T-cell (primary cell): Measurements from ENCODE around the gene MAP4. TPM values are rescaled to one million over a fixed set of nuclear protein-coding genes. Genes with fewer than 3 reads are reported as not detected.
"Not testable (repeated sequence)": the region's sequence is repeated elsewhere in the genome, so short reads cannot be mapped to it uniquely, and the experiment has no call there.

ENCODE experiments used
- ATAC-seq, 4 experiments: fragments of 200-7000 bp in 3 of 4; fragments of 150-1000 bp in 1 of 4; cut with Tn5 transposase; replicated peaks in 1 of 4; 1 replicate in 3 of 4; 2 replicates in 1 of 4; pipeline ENCODE4 v1.10.0; 2021; ENCODE audit warnings: moderate library complexity in 3 of 4, mild to moderate bottlenecking in 2 of 4, moderate number of reproducible peaks in 1 of 4
- CTCF ChIA-PET, 2 donors: fragments of 300-600 bp; sonication (Branson Sonifier 250); formaldehyde crosslinking; loops; one replicate each; lab custom pipeline; 2022; ENCODE audit warnings: antibody characterized with exemption in 2 of 2; lab: Charles Lee
- POLR2A ChIA-PET, 2 donors: fragments of 300-600 bp; sonication (Branson Sonifier 250); formaldehyde crosslinking; loops; one replicate each; lab custom pipeline; 2022; ENCODE audit warnings: antibody characterized with exemption in 2 of 2; lab: Charles Lee
- DNase-seq, 35 experiments: peaks; one replicate each; pipeline versions ENCODE4 v3.0.0 to v3.0.0-alpha.2; 2013 to 2023
- H3K27ac ChIP-seq: one replicate; pipeline ENCODE4 v1.5.1; 2013; ENCODE audit warnings: low read length
- H3K27me3 ChIP-seq, 2 experiments: replicated peaks in 1 of 2; 1 replicate in 1 of 2; 2 replicates in 1 of 2; pipeline versions ENCODE4 v1.6.1 to v1.7.0; 2013; ENCODE audit warnings: low read length in 1 of 2, mixed read lengths in 1 of 2; ENCODE audit not compliant: control insufficient read depth in 2 of 2, insufficient read depth in 2 of 2; ENCODE audit errors: extremely low read depth in 1 of 2
- H3K36me3 ChIP-seq, 2 donors: 1 replicate in 1 of 2; 2 replicates in 1 of 2; pipeline versions ENCODE4 v1.6.1 to v1.7.0; 2013; ENCODE audit warnings: low read length in 1 of 2; ENCODE audit not compliant: control insufficient read depth in 2 of 2, insufficient read depth in 1 of 2; ENCODE audit errors: extremely low read depth in 1 of 2
- H3K4me1 ChIP-seq, 2 experiments: 1 replicate in 1 of 2; 2 replicates in 1 of 2; pipeline versions ENCODE4 v1.6.1 to v1.7.0; 2013; ENCODE audit warnings: low read length in 2 of 2, mixed read lengths in 1 of 2; ENCODE audit not compliant: insufficient read depth in 2 of 2, control insufficient read depth in 1 of 2; ENCODE audit errors: extremely low read depth in 1 of 2
- H3K4me3 ChIP-seq, 2 donors: 1 replicate in 1 of 2; 2 replicates in 1 of 2; pipeline versions ENCODE4 v1.5.1 to v1.7.0; 2013; ENCODE audit warnings: mild to moderate bottlenecking in 2 of 2, low read length in 1 of 2, moderate library complexity in 1 of 2; ENCODE audit not compliant: control insufficient read depth in 1 of 2; ENCODE audit errors: extremely low read depth in 1 of 2
- H3K9me3 ChIP-seq: 2 replicates; pipeline ENCODE4 v1.7.0; 2013
- H3K27ac Mint-ChIP-seq, 2 donors: one replicate each; pipeline ENCODE4 v1.8.0; 2020 to 2021; ENCODE audit warnings: mild to moderate bottlenecking in 2 of 2, mixed read lengths in 2 of 2
- H3K27me3 Mint-ChIP-seq, 2 donors: one replicate each; pipeline ENCODE4 v1.8.0; 2021 to 2022; ENCODE audit warnings: mixed read lengths in 2 of 2
- H3K36me3 Mint-ChIP-seq: one replicate; pipeline ENCODE4 v1.8.0; 2021; ENCODE audit warnings: mixed read lengths
- H3K4me1 Mint-ChIP-seq, 3 donors: one replicate each; pipeline ENCODE4 v1.8.0; 2020 to 2022; ENCODE audit warnings: mixed read lengths in 3 of 3, mild to moderate bottlenecking in 1 of 3
- H3K4me3 Mint-ChIP-seq, 3 donors: one replicate each; pipeline ENCODE4 v1.8.0; 2020 to 2022; ENCODE audit warnings: mild to moderate bottlenecking in 3 of 3, mixed read lengths in 3 of 3, moderate library complexity in 3 of 3
- H3K9me3 Mint-ChIP-seq, 3 donors: one replicate each; pipeline ENCODE4 v1.8.0; 2020 to 2022; ENCODE audit warnings: mixed read lengths in 3 of 3
- WGBS: methylation state at CpG from one replicate; pipeline ENCODE4 v1.1.5; 2013; ENCODE audit warnings: missing lambda C conversion rate; ENCODE audit not compliant: insufficient coverage; 5-methylcytosine and 5-hydroxymethylcytosine counted together
- total RNA-seq, 35 experiments: library from RNA in 6 of 35; stranded (reverse) in 6 of 35; fragments of 120-200 nt in 1 of 35; gene quantifications; one replicate each; pipeline versions ENCODE4 v1.2.1 to v1.2.4 and lab custom pipeline; 2013 to 2026

Gene MAP4
- total RNA-seq, 5 donors from 2014 or later (not counting 1 experiment from before 2014, with no cell fraction given) = 60.7 to 85.1 (median 76.7) TPM

DNA sequence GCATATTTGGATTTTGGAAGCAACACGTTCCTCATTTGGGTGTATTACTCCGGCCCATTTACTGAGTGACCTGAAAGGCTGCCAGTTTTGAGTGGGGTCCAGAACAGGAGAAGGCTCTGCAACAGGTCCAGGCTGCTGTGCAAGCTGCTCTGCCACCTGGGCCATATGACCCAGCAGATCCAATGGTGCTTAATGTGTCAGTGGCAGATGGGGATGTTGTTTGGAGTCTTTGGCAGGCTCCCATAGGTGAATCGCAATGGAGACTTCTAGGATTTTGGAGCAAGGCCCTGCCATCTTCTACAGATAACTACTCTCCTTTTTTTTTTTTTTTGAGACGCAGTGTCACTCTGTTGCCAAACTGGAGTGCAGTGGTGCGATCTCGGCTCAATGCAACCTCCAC lies 8.9 kb downstream of the MAP4 start:
- H3K36me3 Mint-ChIP-seq, ATAC-seq, H3K27ac ChIP-seq, H3K27me3 ChIP-seq, DNase-seq, H3K9me3 Mint-ChIP-seq, H3K27me3 Mint-ChIP-seq, H3K36me3 ChIP-seq, H3K4me3 Mint-ChIP-seq, H3K4me1 Mint-ChIP-seq, H3K9me3 ChIP-seq, POLR2A ChIA-PET, H3K4me3 ChIP-seq, H3K27ac Mint-ChIP-seq, CTCF ChIA-PET, H3K4me1 ChIP-seq: not testable (repeated sequence)
- 96% methylated on average over 3 of the region's 6 CpGs for WGBS

DNA sequence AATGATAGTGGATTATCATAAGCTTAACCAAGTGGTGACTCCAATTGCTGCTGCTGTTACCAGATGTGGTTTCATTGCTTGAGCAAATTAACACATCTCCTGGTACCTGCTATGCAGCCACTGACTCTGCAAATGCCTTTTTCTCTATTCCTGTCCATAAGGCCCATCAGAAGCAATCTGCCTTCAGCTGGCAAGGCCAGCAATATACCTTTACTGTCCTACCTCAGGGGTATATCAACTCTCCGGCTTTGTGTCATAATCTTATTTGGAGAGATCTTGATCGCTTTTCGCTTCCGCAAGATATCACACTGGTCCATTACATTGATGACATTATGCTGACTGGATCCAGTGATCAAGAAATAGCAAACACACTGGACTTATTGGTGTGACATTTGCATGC lies 9.4 kb downstream of the MAP4 start:
- H3K36me3 ChIP-seq, H3K9me3 Mint-ChIP-seq, POLR2A ChIA-PET, H3K27me3 Mint-ChIP-seq, H3K4me1 ChIP-seq, H3K4me3 Mint-ChIP-seq, H3K9me3 ChIP-seq, H3K36me3 Mint-ChIP-seq, DNase-seq, CTCF ChIA-PET, ATAC-seq, H3K27me3 ChIP-seq, H3K27ac Mint-ChIP-seq, H3K27ac ChIP-seq, H3K4me1 Mint-ChIP-seq, H3K4me3 ChIP-seq: not testable (repeated sequence)
- WGBS = no CpG with 5 or more reads among the region's 4 CpGs

DNA sequence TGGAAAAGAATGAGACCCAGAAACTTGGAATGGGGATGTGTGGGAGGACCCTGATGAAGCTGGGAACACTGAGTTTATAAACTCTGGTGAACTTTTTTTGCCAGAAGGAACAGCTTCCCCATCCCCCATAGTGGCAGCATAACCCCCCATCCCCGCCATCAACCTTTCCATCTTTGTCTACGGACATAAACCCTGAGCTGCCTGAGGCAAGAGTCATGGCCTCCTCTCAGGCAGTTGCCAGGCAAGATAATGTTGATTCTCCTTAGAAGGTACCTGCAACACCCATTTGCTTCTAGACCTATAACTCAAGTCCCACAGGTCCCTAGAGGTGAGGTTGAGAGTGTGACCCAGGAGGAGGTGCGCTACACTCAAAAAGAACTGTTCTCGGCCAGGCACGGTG lies 11.5 kb downstream of the MAP4 start:
- ChIA-PET CTCF (no interaction called here), POLR2A (no interaction called here)
- H3K4me1 ChIP-seq = no peaks in the 10 kb centered on the region
- H3K9me3 Mint-ChIP-seq = no peaks in the 10 kb centered on the region
- H3K27ac Mint-ChIP-seq = no peak overlapping the region
- ATAC-seq = no peak
- H3K9me3 ChIP-seq = no peaks in the 10 kb centered on the region
- DNase-seq = no peak
- H3K4me3 Mint-ChIP-seq = no peak overlapping the region
- WGBS = 92% methylated on average over 2 of the region's 5 CpGs
- peaks cover 4% of the 10 kb centered on the region for H3K36me3 Mint-ChIP-seq
- no peak overlapping the region for H3K4me3 ChIP-seq
- H3K36me3 ChIP-seq = no peaks in the 10 kb centered on the region
- peaks cover 0 to 5% (median 2%) of the 10 kb centered on the region in 3 donors for H3K4me1 Mint-ChIP-seq
- H3K27me3 ChIP-seq = no peaks in the 10 kb centered on the region
- no peak overlapping the region for H3K27ac ChIP-seq
- no peaks in the 10 kb centered on the region for H3K27me3 Mint-ChIP-seq

DNA sequence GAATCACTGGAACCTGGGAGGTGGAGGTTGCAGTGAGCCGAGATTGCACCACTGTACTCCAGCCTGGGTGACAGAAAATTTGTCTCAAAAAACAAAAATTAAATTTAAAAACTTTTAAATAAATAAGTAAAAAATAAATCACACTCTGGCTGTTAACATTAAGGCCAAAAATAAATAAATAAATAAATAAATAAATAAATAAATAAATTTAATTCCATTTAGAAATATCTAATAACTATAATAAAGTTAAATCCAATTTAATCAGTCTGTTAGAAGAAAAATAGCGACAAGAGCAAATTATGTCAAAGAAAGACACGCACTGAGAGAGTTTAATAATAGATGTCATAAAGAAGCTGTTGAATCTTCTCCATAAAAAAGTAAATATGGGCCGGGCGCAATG lies 13.4 kb downstream of the MAP4 start:
- no peak overlapping the region for H3K27ac ChIP-seq
- CTCF ChIA-PET = no interaction called here
- H3K36me3 ChIP-seq = no peaks in the 10 kb centered on the region
- H3K9me3 ChIP-seq = no peaks in the 10 kb centered on the region
- H3K4me1 Mint-ChIP-seq = peaks cover 0 to 13% (median 7%) of the 10 kb centered on the region in 3 donors
- POLR2A ChIA-PET = interaction anchor here in 1 of 2 donors (0.5 kb wide), 1 partner anchor 788 kb away, joined by 6 read pairs; no protein-coding TSS in a partner anchor
- ATAC-seq (no peak), DNase-seq (no peak)
- no peaks in the 10 kb centered on the region for H3K4me1 ChIP-seq
- WGBS = no CpG with 5 or more reads among the region's 5 CpGs
- H3K27me3 ChIP-seq = no peaks in the 10 kb centered on the region
- H3K9me3 Mint-ChIP-seq = no peaks in the 10 kb centered on the region
- H3K4me3 Mint-ChIP-seq = no peak overlapping the region
- H3K4me3 ChIP-seq = no peak overlapping the region
- H3K36me3 Mint-ChIP-seq = no peaks in the 10 kb centered on the region
- H3K27me3 Mint-ChIP-seq = no peaks in the 10 kb centered on the region
- no peak overlapping the region for H3K27ac Mint-ChIP-seq

DNA sequence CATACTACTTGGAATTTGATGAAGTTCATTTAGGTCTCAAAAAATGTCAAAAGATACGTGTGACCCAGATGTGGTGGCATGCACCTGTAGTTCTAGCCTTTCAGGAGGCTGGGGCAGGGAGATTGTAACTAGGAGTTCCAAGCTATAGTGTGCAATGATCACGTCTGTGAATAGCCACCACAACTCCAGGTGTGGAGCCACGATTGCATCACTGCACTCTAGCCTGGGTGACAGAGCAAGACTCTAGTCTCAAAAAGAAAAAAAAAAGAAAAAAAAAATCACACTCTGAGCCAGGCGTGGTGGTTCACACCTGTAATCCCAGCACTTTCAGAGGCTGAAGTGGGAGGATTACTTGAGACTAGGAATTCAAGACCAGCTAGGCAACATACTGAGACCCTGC lies 14.2 kb downstream of the MAP4 start:
- CTCF ChIA-PET = no interaction called here
- Mint-ChIP-seq H3K36me3 (no peaks in the 10 kb centered on the region), H3K27ac (no peak overlapping the region), H3K4me3 (no peak overlapping the region), H3K9me3 (no peaks in the 10 kb centered on the region), H3K27me3 (no peaks in the 10 kb centered on the region), H3K4me1 (peaks cover 0 to 19% (median 7%) of the 10 kb centered on the region in 3 donors)
- ATAC-seq (no peak), DNase-seq (no peak)
- 80% methylated on average over 1 of the region's 4 CpGs for WGBS
- H3K4me1 ChIP-seq = no peaks in the 10 kb centered on the region
- no peak overlapping the region for H3K27ac ChIP-seq
- no peaks in the 10 kb centered on the region for H3K27me3 ChIP-seq
- no peaks in the 10 kb centered on the region for H3K36me3 ChIP-seq
- no peaks in the 10 kb centered on the region for H3K9me3 ChIP-seq
- POLR2A ChIA-PET = no interaction called here
- no peak overlapping the region for H3K4me3 ChIP-seq

DNA sequence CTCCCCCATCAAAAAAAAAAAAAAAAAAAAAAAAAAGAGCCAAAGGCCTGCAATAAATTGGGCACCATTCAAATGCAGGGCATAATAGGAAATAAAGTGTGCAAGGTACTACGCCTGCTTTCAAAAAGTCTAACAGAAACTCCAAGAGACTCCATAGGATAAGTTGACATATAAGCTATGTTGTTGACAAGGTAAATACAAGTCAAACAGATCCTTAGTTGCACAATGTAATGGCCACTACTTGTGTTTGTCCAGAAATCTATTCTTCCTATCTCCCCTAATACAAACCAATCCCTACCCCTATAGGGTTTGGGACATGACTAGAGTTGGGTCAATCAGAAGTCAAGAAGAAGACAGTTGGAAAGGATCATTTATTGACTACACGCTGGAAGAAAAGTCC lies 16.0 kb downstream of the MAP4 start:
- Histone ChIP-seq H3K4me1 (no peaks in the 10 kb centered on the region), H3K27ac (no peak overlapping the region), H3K27me3 (no peaks in the 10 kb centered on the region), H3K4me3 (no peak overlapping the region), H3K9me3 (no peaks in the 10 kb centered on the region), H3K36me3 (peaks cover 0 to 5% of the 10 kb centered on the region in 2 donors)
- Mint-ChIP-seq H3K27ac (no peak overlapping the region), H3K27me3 (no peaks in the 10 kb centered on the region), H3K4me1 (peaks cover 7 to 25% (median 10%) of the 10 kb centered on the region in 3 donors), H3K9me3 (no peaks in the 10 kb centered on the region), H3K4me3 (no peak overlapping the region), H3K36me3 (peaks cover 14% of the 10 kb centered on the region)
- no peak for ATAC-seq
- CTCF ChIA-PET = no interaction called here
- no peak for DNase-seq
- WGBS = 100% methylated on average over 1 of the region's 2 CpGs
- POLR2A ChIA-PET = interaction anchor here in 1 of 2 donors (0.6 kb wide), 1 partner anchor 151 kb away, joined by 3 read pairs; no protein-coding TSS in a partner anchor

DNA sequence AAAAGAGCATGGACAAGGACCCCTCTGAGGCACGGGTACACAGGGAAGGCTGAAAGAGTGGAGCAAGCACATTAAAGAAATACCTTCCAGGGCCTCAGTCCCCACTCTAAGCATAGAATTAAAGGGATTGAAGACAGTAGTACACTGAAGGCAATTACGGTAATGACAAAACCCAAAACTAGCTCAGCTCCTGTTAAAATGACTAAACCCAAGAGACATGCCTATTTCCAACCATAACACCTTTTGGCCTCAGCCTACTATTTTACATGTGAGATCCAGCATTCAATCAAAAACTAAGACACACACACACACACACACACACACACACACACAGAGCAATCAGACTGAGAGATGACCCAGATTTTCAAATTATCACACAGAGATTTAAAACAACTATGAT lies 19.8 kb downstream of the MAP4 start:
- Histone ChIP-seq H3K36me3 (peaks cover 0 to 6% of the 10 kb centered on the region in 2 donors), H3K9me3 (no peaks in the 10 kb centered on the region), H3K4me1 (no peaks in the 10 kb centered on the region), H3K4me3 (no peak overlapping the region), H3K27ac (no peak overlapping the region), H3K27me3 (no peaks in the 10 kb centered on the region)
- no peak for ATAC-seq
- Mint-ChIP-seq H3K36me3 (peaks cover 26% of the 10 kb centered on the region), H3K4me1 (peaks cover 7 to 25% (median 10%) of the 10 kb centered on the region in 3 donors), H3K9me3 (no peaks in the 10 kb centered on the region), H3K4me3 (no peak overlapping the region), H3K27me3 (no peaks in the 10 kb centered on the region), H3K27ac (no peak overlapping the region)
- WGBS = 89% methylated on average over 1 of the region's 2 CpGs
- DNase-seq = no peak
- POLR2A ChIA-PET = no interaction called here
- CTCF ChIA-PET = interaction anchor here (0.6 to 1.3 kb wide), 4 partner anchors 10 to 1597 kb away, joined by 3 to 6 read pairs (median 3); no protein-coding TSS in a partner anchor
